Uterus (tissue), 4 donors: ENCODE results near the gene FBXL5. TPM values are rescaled to one million over a fixed set of nuclear protein-coding genes. Genes with fewer than 3 reads are reported as not detected.

Experiments used
- DNase-seq, 2 donors: peaks; one replicate each; pipeline ENCODE4 v3.0.0-alpha.2; 2019 to 2020
- H3K27ac ChIP-seq, 2 donors: fragments of 200-600 bp; sonication (generic); 1 replicate in 1 of 2; 2 replicates in 1 of 2; pipeline ENCODE4 v1.5.1; 2016 to 2018
- H3K27me3 ChIP-seq, 2 donors: fragments of 200-600 bp; sonication (generic); one replicate each; pipeline ENCODE4 v1.5.1; 2018 to 2019; ENCODE audit warnings: control low read depth in 1 of 2
- H3K36me3 ChIP-seq, 2 donors: fragments of 200-600 bp; sonication (generic); one replicate each; pipeline ENCODE4 v1.5.1; 2019; ENCODE audit warnings: control low read depth in 1 of 2
- H3K4me1 ChIP-seq, 2 donors: fragments of 200-600 bp; sonication (generic); one replicate each; pipeline ENCODE4 v1.5.1; 2018 to 2019; ENCODE audit warnings: control low read depth in 1 of 2
- H3K4me3 ChIP-seq, 2 donors: fragments of 200-600 bp; sonication (generic); 1 replicate in 1 of 2; 2 replicates in 1 of 2; pipeline ENCODE4 v1.5.1; 2018 to 2019; ENCODE audit warnings: mild to moderate bottlenecking in 1 of 2
- H3K9me3 ChIP-seq, 2 donors: fragments of 200-600 bp; sonication (generic); one replicate each; pipeline ENCODE4 v1.5.1; 2019; ENCODE audit warnings: control low read depth in 1 of 2
- CTCF ChIP-seq, 4 experiments: fragments of 200-600 bp in 2 of 4; fragments of 450-650 bp in 2 of 4; sonication (generic) in 2 of 4; IDR thresholded peaks; one replicate each; pipeline ENCODE4 v1.5.1; 2016 to 2019; ENCODE audit warnings: antibody characterized with exemption in 4 of 4, mild to moderate bottlenecking in 2 of 4, moderate library complexity in 1 of 4
- POLR2A ChIP-seq, 2 donors: fragments of 450-650 bp; IDR thresholded peaks; one replicate each; pipeline ENCODE4 v1.6.1; 2016; ENCODE audit warnings: antibody characterized with exemption in 2 of 2, mild to moderate bottlenecking in 1 of 2, moderate library complexity in 1 of 2
- intact Hi-C: fragments of 100-400 bp; cut with DNase I; formaldehyde crosslinking; loops from one replicate; pipeline ENCODE4 v1.15.1; 2023; ENCODE audit warnings: low total_unique reads
- total RNA-seq, 4 donors: library from RNA; depleted of rRNA in 3 of 4; stranded (reverse); fragments of >200 nt in 3 of 4; gene quantifications; one replicate each; pipeline versions ENCODE4 v1.1.0 to v1.2.4, GENCODE V29; 2014 to 2023
- donor health status: DM: yes; HTN: yes; CAD: no.

FBXL5 gene
- total RNA-seq, 4 donors from 2014 or later = 69.7 to 261 (median 136) TPM

GRCh38 chr4:15681067-15681371 lies 25.9 kb upstream of the FBXL5 start:
- TF ChIP-seq POLR2A (IDR thresholded peaks at IDR 0.05) = no peak
- TF ChIP-seq CTCF (IDR thresholded peaks at IDR 0.05) = no peak
- DNase-seq = no peak
- H3K27ac ChIP-seq = peak overlapping the region in 1 of 2 donors; percentile 87
- H3K36me3 ChIP-seq = no peaks in the 10 kb centered on the region
- no peaks in the 10 kb centered on the region for H3K9me3 ChIP-seq
- intact Hi-C loops = no loop called here
- H3K4me3 ChIP-seq = peak overlapping the region; percentile 61 to 69
- no peaks in the 10 kb centered on the region for H3K4me1 ChIP-seq
- no peaks in the 10 kb centered on the region for H3K27me3 ChIP-seq

GRCh38 chr4:15677507-15677988 lies 22.4 kb upstream of the FBXL5 start:
- Histone ChIP-seq H3K36me3 (no peaks in the 10 kb centered on the region), H3K27me3 (no peaks in the 10 kb centered on the region), H3K4me1 (no peaks in the 10 kb centered on the region), H3K27ac (no peak overlapping the region), H3K4me3 (no peak overlapping the region), H3K9me3 (no peaks in the 10 kb centered on the region)
- no peak for DNase-seq
- TF ChIP-seq CTCF (IDR thresholded peaks at IDR 0.05) = no peak
- TF ChIP-seq POLR2A (IDR thresholded peaks at IDR 0.05) = no peak
- intact Hi-C loops = no loop called here

- no peaks in the 10 kb centered on the region for H3K36me3 ChIP-seq
- no peaks in the 10 kb centered on the region for H3K4me1 ChIP-seq
- H3K27me3 ChIP-seq = no peaks in the 10 kb centered on the region
- intact Hi-C loops = no loop called here
- TF ChIP-seq CTCF (IDR thresholded peaks at IDR 0.05) (no peak), POLR2A (IDR thresholded peaks at IDR 0.05) (no peak)
- H3K27ac ChIP-seq = no peak overlapping the region
- H3K9me3 ChIP-seq = no peaks in the 10 kb centered on the region
- DNase-seq = no peak
- H3K4me3 ChIP-seq = no peak overlapping the region
Measured at GRCh38 chr4:15676899-15677298, 21.7 kb upstream of the FBXL5 start.

- Histone ChIP-seq H3K36me3 (no peaks in the 10 kb centered on the region), H3K27ac (no peak overlapping the region), H3K9me3 (no peaks in the 10 kb centered on the region), H3K4me3 (no peak overlapping the region), H3K27me3 (no peaks in the 10 kb centered on the region), H3K4me1 (no peaks in the 10 kb centered on the region)
- intact Hi-C loops = no loop called here
- DNase-seq = no peak
- TF ChIP-seq POLR2A (IDR thresholded peaks at IDR 0.05) (no peak), CTCF (IDR thresholded peaks at IDR 0.05) (no peak)
Measured at GRCh38 chr4:15676039-15676438, 20.9 kb upstream of the FBXL5 start.

- no peaks in the 10 kb centered on the region for H3K4me1 ChIP-seq
- no peaks in the 10 kb centered on the region for H3K27me3 ChIP-seq
- no peak for DNase-seq
- H3K36me3 ChIP-seq = no peaks in the 10 kb centered on the region
- no peak overlapping the region for H3K4me3 ChIP-seq
- no peaks in the 10 kb centered on the region for H3K9me3 ChIP-seq
- H3K27ac ChIP-seq = no peak overlapping the region
- TF ChIP-seq POLR2A (IDR thresholded peaks at IDR 0.05) (no peak), CTCF (IDR thresholded peaks at IDR 0.05) (no peak)
- intact Hi-C loops = no loop called here
Measured at GRCh38 chr4:15675356-15675755, 20.2 kb upstream of the FBXL5 start.
